Measurements from ENCODE around the gene CACNA2D2. TPM values are rescaled to one million over a fixed set of nuclear protein-coding genes. Genes with fewer than 3 reads are reported as not detected.

Gene CACNA2D2
- total RNA-seq (ENCODE audit: insufficient read depth, low replicate concordance): 0.24 TPM

DNA sequence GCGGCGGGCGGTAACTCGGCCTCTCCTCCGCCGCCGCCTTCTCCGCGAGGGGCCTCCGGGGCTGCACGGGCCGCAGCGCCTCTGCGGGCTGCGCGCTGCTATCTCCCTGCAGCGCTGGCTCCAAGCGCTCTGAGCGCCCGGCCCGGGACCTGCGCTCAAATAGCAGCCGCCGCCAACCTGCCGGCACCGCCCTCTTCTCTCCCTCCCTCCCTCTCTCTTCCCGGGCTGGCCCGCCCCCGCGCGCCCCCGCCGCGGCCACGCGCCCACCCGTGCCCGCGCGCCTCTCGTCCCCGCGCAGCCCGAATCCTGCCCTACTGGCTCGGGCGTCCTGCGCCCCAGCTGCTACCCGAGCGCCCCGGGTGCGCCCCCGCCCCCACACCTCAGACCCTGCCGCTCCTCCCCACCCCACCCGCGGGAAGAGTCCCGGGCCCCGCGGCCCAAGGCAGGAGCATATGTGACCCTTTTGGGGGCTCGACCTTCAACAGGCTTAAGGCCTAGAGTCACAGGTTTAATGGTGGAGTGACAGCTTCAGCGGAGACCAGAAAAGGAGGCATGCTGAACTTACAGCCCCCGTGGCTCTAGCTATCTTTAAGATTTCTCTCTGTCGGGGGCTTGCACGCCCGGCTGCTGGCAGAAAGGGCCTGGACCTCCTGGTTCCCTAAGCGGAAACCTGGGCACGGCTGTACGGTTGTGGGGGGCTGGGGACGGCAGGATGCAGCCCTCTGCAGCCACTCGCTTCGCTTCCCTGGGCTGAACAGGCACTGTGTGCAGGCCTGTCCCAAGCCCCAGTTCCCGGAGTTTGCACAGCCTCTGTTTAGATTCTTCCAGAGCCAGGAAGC, at the start of gene CACNA2D2:
Gene CACNA2D2, minus strand, starts transcription at position 131 of the 839 bp plus-strand sequence. CDS start 211 bp downstream, outside the sequence.
- peak; percentile 63 for DNase-seq (ENCODE audit: low spot score)

DNA sequence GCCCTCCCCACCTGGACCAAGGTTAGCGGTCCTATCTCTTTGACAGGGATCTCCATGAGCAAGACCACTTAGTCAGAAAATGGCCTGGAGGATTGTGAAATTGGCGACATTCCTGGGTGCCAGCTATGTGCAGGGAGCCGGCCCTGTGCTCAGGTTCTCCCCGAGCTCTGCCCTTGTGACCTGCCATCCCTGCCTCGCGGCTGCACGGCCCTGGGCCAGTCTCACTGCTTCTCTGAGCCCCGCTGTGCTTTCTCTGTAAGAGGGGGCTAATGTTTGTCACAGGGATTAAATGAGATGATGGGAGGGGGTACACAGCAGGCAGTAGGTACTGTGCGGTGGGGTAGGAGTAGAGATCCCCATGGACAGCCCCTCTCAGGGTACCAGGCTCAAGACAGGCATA, 49.2 kb upstream of the CACNA2D2 start:
- DNase-seq (ENCODE audit: low spot score): no peak

DNA sequence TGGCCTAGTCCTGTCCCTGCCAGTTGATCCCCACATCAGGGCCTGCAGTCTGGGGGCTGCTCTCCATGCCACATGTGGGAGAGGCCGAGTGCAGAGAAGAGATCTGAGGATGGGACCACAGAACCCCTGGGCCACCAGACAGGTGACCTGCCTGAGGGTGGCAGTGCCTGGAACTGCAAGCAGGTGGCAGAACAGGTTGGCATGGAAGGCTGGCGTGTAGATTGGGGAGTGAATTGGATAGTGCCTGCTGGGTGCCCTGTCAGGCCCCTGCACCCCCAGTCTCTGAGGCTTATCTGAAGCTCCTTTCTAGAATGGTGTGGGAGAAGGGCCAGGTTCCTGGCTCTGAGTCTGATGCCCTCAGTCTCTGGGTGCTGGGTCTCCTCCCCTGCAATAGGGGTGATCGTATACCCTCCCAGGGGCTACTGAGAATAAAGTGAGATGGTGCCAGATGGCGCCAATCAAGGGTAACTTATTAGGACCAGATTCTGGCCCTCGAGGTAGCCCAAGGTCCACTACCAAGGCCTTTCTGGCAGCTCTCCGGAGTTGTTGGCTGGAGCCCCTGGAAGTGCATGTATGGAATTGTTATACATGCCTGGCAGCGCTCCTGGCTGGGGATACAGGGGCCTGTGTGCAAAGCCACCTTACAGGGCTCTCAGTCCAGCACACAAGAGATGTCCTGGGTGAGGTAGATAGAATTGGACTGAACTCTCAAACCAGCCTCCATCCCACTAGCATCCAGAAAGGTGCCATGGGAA, 48.4 kb upstream of the CACNA2D2 start:
- DNase-seq (ENCODE audit: low spot score): no peak

DNA sequence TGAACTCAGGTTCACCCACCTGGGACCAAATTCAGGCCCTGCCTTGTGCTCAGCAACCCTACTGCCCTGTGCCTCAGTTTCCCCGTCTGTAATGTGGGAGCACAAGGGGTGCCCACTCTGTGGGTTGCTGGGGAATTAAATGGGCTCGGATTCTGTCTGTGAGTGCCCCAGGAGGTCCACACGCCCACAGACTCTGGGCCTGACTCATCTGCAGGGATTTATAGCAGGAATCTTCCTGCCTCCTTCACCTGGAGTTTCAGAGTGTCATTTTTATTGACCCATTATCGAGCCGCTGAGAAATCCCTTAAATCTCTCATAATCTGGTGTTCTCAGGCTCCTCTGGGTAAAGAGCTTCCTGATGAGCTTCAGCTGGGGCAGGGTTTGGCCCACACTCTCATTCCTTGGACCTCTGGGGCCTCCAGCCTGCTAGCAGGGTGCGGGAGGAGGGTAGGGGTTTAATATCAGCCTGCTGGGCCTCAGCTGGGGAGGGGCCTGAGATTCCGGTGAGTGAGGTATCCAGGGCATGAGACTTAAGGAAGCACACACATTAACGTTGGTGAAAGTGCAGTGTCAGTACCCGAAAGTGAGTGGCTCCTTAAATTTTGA, 47.7 kb upstream of the CACNA2D2 start:
- peak; percentile 93 for DNase-seq (ENCODE audit: low spot score)

DNA sequence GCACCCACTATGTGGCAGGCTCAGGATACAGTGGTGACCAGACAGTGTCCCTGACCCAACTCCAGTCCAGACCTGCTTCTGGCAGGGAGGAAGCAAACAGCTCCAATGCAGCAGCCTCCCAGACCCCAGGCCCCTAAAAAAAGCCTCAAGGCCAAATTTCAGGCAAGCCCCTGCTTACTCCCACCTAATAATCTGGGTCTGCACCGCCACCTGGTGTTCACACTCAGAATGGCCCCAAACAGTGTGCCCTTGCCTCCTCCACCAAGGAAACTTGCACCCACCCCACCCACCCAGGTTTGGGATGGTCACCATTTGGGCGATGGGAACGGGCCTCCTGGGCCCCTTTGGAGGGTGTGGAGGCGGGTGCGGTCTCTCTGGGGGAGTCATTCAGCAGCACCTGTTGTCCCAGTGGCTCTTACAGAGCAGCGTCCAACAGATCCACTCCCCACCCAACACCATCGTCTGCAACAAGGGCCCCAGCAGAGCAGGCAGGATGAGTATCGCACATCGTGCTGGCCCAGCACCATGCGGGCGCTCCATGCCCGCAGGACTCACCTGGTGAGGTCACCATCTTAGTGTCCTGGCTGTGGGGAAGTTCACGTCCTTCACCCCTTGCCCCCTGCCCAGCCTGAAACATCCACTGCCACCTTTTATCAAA, 46.8 kb upstream of the CACNA2D2 start:
- peak; percentile 56 for DNase-seq (ENCODE audit: low spot score)

DNA sequence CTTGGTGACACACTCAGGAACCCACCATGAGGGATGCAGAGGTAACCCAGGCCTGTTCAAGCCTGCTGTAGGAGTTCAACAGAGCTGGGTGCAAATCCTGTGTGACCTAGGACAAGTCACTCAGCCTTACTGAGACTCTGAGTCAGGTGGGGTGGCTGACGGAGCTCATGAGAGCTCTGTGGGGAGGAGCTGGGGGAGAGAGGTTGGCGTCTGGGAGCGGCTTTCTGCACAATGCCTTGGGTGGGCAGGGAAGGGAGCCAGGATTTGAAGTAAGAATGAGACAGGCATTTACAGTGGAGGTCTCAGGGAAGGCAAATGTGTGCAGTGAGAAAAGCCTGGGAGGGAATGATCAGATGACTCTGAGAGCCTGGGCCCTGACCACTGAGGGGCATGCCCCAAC, 45.8 kb upstream of the CACNA2D2 start:
- DNase-seq (ENCODE audit: low spot score): no peak

DNA sequence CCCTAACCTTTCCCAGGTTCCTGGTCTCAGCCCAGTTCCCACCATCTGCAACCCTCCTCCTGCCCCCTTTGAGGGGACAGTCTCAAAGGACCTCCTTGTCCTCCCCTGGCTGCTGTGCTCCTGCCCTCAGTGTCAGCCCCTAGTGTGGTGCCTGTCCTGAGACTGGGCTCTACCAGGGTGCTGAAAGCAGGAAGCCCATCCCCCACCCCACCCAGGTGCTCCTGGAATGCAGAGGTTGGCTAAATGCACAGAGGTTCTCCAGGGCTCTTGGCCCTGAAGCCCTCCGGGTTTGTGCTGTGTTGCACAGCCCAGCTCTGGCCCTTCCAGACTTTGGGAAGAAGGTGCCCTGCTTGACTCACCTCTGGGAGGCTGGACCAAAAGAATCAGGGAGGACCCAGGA, 42.3 kb upstream of the CACNA2D2 start:
- no peak for DNase-seq (ENCODE audit: low spot score)

DNA sequence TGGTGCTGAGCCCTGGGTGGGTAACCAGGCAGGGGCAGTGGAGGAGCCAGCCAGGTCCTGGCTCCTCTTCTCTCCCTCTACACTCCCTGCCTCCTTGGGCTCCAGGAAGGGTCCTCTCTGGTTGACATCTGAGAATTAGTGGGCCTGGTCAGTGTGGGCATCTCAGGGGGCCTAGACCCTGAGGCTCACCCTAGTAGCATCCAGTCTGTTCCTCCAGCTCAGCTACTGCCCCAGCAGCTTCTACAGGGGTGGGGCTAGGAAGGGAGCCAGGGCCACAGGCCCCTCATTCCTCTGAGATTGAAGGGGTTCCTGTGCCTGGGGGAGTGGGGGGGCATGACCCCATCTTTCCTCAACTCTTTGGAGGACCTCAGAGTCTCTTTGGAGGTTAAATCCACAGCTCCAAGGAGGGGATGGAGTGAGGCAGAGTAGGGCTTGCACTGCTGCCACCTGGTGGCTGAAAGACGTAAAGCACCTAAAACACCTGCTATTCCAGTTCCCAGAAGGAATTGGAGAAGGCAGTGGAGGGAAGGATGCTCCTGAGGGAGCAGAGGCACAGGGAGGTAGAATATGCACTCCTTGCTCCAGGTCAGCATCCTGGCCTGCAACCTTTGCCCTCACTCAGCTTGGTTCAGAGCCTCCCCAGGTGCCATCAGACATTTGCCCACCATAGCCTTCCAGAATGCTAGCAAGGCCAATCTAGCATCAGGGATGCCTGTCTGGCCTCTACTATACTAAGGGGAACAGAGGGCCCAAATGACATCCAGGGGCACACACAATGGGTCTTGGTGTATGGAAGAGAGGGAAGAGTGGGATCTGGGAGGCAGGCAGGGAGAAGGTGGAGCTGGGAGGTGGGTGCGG, 39.0 kb upstream of the CACNA2D2 start:
- DNase-seq (ENCODE audit: low spot score): peak; percentile 72

DNA sequence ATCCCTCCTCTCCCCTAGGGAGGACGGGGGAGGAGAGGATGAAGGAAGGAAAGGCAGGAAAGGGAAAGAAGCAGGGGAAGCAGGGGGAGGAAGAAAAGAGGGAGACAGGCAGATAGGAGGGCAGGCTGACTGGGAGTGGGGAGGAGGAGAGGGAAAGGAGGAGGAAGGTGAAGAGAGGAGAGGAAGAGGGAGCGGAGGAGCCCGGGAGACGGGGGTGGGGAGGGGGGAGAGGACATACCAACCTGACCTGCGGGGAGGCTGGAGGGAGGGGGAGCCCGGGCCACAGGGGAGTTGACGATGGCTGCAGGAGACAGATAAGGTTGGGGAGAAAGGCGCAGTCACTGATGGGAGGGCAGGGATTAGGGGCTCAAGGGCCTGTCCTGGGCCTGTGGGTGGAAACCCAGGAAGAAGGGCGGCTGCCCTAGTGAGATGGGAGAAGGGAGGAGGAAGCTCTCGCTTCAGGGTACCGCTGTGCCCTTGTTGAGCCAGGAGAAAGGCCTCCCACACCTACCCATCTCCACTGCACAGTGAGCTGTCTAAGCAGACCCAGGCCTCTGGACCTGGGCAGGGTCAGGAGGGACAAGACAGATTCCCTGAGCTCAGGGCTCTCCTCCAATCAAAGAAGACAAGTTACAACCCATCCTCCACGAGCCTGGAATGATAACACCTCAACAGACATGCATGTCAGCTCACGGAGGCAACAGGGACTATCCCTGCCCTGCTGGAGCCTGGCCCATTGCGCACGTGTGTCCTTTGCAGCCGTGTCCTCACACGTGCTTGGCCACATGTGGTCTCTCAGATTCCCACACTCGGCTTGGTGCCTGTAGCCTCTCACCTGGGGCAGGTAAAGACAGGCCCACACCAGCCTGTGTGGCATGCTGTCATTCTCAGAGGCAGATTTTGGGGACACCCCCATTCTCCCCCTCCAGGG, 36.2 kb upstream of the CACNA2D2 start:
- no peak for DNase-seq (ENCODE audit: low spot score)

DNA sequence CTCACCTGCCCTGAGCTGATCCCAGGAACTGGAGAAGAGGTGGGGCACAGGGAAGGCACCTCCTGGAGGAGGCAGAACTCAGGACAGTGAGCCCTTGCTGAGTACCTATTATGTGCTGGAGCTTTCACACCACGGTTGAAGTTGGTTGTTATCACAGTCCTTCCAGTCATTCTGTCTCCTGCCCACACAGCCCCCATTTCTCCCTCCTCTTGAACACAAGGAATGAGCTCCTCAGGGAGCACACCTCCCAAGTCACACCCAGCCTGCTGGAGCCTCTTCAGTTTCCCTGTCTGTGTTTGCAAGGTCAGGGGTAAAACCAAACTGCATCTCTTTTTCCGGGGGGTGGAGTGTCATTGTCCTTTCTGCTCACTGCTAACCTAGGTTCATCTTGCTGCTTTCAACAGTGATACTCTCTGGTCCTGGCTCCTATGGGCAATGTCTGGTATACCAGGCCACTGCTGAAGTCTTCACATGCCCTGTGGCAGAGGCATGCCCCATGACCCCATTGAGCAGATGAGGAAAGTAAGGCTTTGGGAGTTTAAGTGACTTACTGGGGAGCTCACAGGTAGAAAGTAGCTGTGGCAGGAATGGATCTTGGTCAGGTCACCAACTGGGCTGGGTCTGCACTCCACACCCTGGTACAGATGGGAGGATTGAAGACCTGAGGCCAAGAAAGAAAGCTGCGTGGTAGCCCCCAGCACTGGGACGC, 34.1 kb upstream of the CACNA2D2 start:
- DNase-seq (ENCODE audit: low spot score): no peak

DNA sequence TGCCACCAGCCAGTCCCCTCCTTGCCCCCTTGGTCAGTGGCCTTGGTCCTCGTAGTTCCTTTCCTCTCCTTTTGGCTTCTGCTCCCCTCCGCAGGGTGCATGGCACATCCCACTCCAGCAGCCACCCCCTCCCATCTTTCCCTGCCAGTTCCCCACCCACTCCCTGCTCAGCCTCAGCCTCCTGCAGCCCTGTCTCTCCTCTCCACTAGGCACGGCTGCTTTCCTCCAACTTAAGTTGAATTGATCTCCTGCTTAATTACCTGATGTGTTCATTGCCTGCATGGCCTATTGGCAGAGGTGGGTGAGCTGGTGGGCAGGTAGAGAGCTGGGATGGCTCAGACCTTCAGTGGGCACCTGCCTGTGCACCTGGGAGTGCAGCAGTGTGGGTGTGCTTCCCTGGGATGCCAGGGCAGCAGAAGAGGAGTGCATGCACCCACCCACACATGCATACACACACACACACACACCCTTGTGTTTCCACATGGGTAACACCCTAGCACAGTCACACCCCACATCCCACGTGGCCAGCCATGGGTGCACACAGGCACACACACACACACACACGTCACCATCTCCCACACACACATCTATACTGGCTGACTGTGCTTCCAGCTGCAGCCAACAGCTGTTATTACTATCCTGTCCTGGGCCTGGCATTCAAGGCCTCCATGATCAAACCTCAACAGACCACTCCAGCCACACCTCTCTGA, 33.2 kb upstream of the CACNA2D2 start:
- DNase-seq (ENCODE audit: low spot score): no peak

DNA sequence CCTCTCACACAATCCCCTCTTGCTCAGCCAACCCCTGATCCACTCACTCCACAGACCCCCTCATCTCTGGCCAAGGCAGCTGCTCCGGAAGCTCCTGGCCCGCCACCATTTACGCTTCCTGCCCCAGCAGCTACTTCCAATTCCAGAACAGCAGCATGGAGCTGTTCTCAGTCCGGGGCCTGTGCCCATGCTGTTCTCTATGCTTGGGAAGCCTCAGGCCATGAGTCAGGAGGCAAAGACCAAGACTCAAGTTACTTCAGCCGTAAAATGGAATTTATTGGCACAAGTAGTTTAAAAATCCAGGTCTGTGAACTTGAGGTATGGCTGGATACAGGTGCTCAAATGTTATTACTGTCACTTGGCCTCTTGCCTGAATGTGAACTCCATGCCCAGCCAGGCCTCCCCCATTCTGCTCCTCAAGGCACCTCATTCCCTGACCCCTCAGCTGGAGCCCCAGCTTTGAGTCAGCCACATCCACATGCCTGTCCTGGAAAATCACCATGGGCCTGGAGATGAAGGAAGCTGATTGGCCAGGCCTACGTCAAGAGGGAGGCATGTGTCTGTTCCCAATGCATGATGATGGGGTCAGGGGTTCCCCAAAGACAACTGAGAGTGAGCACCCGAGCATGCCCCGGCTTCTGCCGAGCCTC, 31.4 kb upstream of the CACNA2D2 start:
- DNase-seq (ENCODE audit: low spot score): no peak

DNA sequence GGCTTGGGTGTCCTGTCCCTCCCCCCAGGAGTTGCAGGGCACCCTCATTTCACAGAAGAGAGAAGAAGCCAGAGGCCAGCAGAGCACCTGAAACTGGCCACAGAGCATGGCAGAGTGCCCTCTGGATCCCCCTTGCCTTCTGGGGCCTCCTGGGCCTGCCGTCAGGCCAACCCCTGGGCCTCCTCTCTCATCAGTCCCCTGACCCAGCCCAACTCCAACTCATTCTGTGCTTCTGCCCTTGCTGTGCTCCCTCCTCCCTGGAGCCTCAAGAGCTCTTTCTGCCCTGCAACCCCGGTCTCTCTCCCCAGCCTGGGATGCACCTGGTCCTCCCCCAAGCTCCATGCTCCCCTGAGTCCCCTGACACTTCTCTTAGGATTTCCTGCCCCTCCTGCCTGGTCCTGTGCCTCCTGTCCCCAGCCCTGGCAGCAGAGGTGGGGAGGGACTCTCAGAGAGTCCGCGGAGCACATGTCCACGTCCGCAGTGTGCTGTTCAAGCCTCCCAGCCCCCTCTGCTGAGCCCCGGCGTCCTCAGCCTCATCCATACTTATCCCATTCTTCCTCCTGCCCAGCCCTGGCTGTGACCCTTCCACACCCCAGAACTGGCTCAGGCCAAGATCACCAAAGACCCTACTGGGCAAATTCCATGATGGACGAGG, 30.5 kb upstream of the CACNA2D2 start:
- DNase-seq (ENCODE audit: low spot score): no peak

DNA sequence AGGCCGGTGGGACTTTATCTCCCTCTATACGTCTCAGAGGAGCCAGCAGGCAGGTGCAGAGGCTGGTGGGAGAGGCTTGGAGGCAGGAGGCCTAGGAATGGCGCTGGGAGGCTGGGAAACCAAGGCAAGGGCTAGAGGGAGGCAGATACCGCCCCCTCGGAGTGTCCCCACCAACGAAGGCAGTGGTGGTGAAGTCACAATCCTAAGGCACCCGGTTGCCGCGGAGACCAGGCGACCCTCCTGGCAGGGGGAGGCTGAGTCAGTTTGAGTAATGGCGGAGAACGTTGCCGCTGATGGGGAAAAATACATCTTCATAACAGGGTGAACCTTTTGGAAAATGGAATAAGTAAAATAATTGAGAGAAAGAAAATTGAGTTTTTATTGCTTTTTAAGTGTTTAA, 29.9 kb upstream of the CACNA2D2 start:
- DNase-seq (ENCODE audit: low spot score): no peak

DNA sequence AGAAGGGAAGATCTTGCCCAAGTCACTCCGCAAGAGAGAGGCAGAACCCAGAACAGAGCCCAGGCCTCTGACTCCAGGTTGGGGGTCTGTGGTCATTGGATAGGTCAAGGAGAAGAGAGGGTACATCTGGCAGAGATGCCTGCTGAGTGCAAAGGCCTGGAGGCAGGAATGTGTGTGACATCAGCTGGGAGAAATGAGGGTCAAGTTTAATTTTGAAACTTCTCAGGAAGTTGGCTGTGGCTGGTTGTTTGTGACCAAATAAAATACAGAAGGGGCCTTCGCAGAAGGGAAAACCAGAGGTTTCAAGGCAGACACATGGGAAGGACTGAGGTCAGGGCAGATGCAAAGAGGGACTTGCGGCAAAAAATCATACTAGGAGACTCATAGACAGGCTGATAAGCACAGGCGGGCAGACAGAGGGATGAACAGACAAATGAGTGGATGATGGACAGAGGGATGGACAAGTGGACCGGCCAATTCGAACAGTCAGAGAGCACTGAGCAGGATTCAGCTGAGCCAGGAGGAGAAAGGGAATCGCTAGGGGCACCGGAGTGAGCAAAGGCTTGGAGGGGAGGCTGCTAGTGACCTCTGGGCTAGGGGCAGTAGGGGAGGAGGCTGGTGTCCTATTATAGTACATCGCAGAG, 28.8 kb upstream of the CACNA2D2 start:
- DNase-seq (ENCODE audit: low spot score): no peak

DNA sequence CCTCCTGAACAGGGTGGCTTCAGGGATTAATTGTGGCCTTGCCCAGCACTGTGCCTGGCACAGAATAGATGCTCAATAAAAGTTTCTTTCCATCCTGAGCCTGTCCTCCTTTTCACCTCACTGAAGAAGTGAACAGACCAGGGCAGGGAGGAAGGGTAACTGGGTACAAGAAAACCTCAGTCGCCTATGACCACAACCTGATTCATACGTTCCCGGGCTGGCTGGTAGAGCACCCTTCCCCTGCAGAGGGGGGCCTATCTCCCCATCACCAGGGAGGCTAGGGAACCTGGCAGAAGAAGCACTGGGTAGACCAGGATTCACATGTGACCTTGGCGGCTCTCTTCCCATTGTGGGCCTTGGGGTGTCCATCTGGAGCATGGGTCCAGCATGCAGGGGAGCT, 27.8 kb upstream of the CACNA2D2 start:
- no peak for DNase-seq (ENCODE audit: low spot score)

Measured in umbilical cord (tissue), 2 donors.